Muscle of leg (tissue), 11 donors: ENCODE results near the gene NCCRP1. TPM values are rescaled to one million over a fixed set of nuclear protein-coding genes. Genes with fewer than 3 reads are reported as not detected.
"Not testable (repeated sequence)": the region's sequence is repeated elsewhere in the genome, so short reads cannot be mapped to it uniquely, and the experiment has no call there.

Source experiments
- DNase-seq: peaks from one replicate; pipeline ENCODE4 v3.0.0; 2013
- H3K27ac ChIP-seq: one replicate; pipeline ENCODE4 v1.5.1; 2013; ENCODE audit warnings: mild to moderate bottlenecking, low read length, control low read depth
- H3K27me3 ChIP-seq: one replicate; pipeline ENCODE4 v1.6.1; 2013; ENCODE audit warnings: low read length; ENCODE audit not compliant: control insufficient read depth, insufficient read depth
- H3K36me3 ChIP-seq: one replicate; pipeline ENCODE4 v1.6.1; 2013; ENCODE audit warnings: low read length; ENCODE audit not compliant: control insufficient read depth, insufficient read depth
- H3K4me1 ChIP-seq: one replicate; pipeline ENCODE4 v1.6.1; 2013; ENCODE audit warnings: low read length; ENCODE audit not compliant: control insufficient read depth, insufficient read depth
- H3K4me3 ChIP-seq: one replicate; pipeline ENCODE4 v1.5.1; 2013; ENCODE audit warnings: low read length, control low read depth
- H3K9me3 ChIP-seq: replicated peaks from 2 replicates; pipeline ENCODE4 v1.6.1; 2013; ENCODE audit warnings: low read depth, low read length; ENCODE audit not compliant: control insufficient read depth
- WGBS: methylation state at CpG from one replicate; pipeline ENCODE4 v1.1.5; 2013; ENCODE audit warnings: missing lambda C conversion rate; ENCODE audit not compliant: insufficient coverage; 5-methylcytosine and 5-hydroxymethylcytosine counted together
- polyA plus RNA-seq, 8 donors: library from polyadenylated mRNA; unstranded; fragments of 120-200 nt; gene quantifications; one replicate each; pipeline versions ENCODE4 v1.2.1 to v1.2.3, GENCODE V29; 2013; ENCODE audit warnings: inconsistent platforms in 1 of 8, low replicate concordance in 1 of 8; ENCODE audit not compliant: insufficient read length in 8 of 8, insufficient read depth in 1 of 8
- total RNA-seq: library from RNA; stranded (reverse); fragments of 120-200 nt; gene quantifications from one replicate; pipeline ENCODE4 v1.2.4, GENCODE V29; 2013

NCCRP1 gene
- total and polyA plus RNA-seq, 9 donors: 0.04 to 0.35 (median 0.16) TPM; not detected in 3

DNA sequence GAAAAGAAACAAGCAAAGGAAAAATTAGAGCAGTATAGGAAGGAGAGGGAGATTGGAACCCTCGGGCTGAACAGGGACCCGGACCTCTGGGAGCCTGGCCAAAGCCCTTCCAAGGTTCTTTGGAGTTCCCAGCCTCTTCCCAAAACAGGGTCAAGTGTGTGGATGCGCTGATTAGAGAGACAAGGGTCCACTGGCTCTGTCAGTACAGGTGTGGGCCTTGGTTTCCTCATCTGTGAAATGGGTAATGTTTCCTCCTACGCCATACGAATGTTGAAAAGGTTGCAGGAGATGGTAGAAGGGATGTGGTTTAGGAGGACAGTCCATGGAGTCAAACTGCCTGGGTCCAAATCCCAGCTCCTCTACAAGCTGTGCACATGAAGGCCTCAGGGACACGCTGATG, 9.4 kb downstream of the NCCRP1 start:
- 75% methylated on average over 4 of the region's 6 CpGs for WGBS
- H3K36me3 ChIP-seq: no peaks in the 10 kb centered on the region
- H3K4me1 ChIP-seq: no peaks in the 10 kb centered on the region
- no peak overlapping the region for H3K27ac ChIP-seq
- no peaks in the 10 kb centered on the region for H3K9me3 ChIP-seq
- H3K27me3 ChIP-seq: peaks cover 53% of the 10 kb centered on the region
- H3K4me3 ChIP-seq: no peak overlapping the region
- DNase-seq: no peak

DNA sequence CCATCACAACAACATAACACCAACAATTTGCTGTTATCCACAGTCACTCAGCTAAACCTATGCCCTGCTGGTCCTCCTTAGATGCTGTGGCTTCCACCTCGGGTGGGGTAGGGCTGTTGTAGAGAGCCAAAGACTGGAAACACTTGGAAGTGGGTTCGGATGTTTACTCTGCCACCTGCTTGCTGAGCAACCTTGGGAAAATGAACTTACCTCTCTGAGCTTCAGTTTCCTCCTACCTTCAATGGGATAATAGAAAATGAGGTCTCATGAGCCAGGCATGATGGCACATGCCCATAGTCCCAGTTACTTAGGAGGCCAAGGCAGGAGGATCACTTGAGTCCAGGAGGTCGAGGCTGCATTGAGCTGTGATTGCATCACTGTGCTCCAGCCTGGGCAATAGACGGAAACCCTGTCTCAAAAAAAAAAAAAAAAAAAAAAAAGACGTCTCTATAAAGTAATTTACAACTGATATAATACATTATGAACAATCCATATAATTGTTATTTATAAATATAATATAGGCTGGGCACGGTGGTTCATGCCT, 10.6 kb downstream of the NCCRP1 start:
- Histone ChIP-seq H3K4me1 (no peaks in the 10 kb centered on the region), H3K27ac (no peak overlapping the region), H3K9me3 (no peaks in the 10 kb centered on the region), H3K27me3 (peaks cover 44% of the 10 kb centered on the region), H3K4me3 (no peak overlapping the region), H3K36me3 (no peaks in the 10 kb centered on the region)
- DNase-seq: no peak
- no CpG with 5 or more reads among the region's 6 CpGs for WGBS

DNA sequence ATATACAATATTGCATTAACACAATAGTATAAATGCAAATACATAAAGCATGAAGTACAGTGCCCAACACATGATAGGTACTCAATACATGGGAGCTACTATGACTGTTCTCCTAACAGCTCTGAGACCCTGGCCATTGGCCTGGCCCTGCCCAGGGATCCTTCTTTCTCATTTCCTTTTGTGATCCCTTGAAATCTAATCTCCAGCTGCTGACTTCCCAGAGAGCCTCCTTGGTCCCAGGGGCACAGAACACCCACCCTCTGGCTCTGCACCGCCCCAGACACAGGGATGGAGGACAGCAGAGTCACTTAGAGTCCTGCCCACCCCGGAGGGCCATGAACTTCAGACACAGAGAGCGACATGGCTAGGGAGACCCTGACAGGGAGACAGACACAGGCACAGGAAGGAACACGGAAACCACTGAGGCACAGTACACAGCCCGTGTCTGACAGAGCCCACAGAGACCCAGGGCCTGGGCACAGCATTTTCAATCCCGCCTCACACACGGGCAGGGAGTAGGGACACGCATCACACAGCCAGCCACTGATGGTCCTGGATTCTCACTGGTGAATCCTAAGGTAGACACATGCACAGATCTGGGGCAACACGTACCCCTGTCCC, 11.5 kb downstream of the NCCRP1 start:
- WGBS: 63% methylated on average over 8 of the region's 9 CpGs
- H3K36me3 ChIP-seq: no peaks in the 10 kb centered on the region
- H3K27ac ChIP-seq: no peak overlapping the region
- H3K27me3 ChIP-seq: peaks cover 35% of the 10 kb centered on the region
- no peaks in the 10 kb centered on the region for H3K9me3 ChIP-seq
- H3K4me3 ChIP-seq: no peak overlapping the region
- H3K4me1 ChIP-seq: no peaks in the 10 kb centered on the region
- no peak for DNase-seq

DNA sequence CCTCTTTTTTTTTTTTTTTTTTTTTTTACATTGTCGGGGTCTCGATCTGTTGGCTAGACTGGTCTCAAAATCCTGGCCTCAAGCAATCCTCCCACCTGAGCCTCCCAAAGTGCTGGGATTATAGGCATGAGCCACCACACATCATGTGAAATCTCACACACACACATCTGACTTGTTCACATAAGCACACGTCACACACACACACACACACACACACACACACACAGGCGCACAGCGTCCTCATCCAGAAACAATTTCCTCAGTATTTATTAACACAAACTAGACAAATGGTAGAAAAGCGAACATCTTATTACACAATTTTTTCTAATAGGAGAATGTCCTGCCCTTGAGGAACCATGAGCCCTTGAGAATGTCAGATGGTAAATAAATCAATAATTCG, 12.4 kb downstream of the NCCRP1 start:
- Histone ChIP-seq H3K27me3 (peaks cover 26% of the 10 kb centered on the region), H3K4me3 (no peak overlapping the region), H3K36me3 (no peaks in the 10 kb centered on the region), H3K27ac (no peak overlapping the region), H3K4me1 (no peaks in the 10 kb centered on the region), H3K9me3 (no peaks in the 10 kb centered on the region)
- no peak for DNase-seq
- WGBS: 60% methylated on average over 1 of the region's 7 CpGs

GRCh38 chr19:39211731-39212374, 15.1 kb downstream of the NCCRP1 start:
- 63% methylated on average over 12 of the region's 13 CpGs for WGBS
- Histone ChIP-seq H3K27me3 (peaks cover 5% of the 10 kb centered on the region), H3K9me3 (no peaks in the 10 kb centered on the region), H3K4me1 (no peaks in the 10 kb centered on the region), H3K36me3 (no peaks in the 10 kb centered on the region), H3K4me3 (no peak overlapping the region), H3K27ac (no peak overlapping the region)
- DNase-seq: no peak

DNA sequence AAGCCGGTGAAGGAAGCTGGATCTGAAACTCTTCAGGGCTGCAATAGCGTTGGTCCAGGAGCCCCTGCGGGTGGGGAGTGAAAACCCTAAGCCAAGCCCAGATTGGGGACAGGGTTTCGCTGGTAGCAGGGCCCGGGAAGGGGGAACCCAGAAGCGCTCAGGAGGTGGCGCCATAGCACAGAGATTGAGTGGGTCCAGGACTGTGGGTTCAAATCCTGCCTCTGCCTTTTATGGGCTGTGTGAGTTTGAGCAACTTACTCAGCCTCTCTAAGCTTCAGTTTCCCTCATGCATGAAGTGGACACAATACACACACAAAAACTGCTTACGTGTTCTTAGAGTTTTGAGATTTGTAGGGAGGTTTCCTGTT, 15.6 kb downstream of the NCCRP1 start:
- Histone ChIP-seq H3K9me3 (no peaks in the 10 kb centered on the region), H3K4me3 (no peak overlapping the region), H3K36me3 (no peaks in the 10 kb centered on the region), H3K4me1 (no peaks in the 10 kb centered on the region), H3K27ac (no peak overlapping the region), H3K27me3 (no peaks in the 10 kb centered on the region)
- DNase-seq: no peak
- 6% methylated on average over 6 of the region's 8 CpGs for WGBS

DNA sequence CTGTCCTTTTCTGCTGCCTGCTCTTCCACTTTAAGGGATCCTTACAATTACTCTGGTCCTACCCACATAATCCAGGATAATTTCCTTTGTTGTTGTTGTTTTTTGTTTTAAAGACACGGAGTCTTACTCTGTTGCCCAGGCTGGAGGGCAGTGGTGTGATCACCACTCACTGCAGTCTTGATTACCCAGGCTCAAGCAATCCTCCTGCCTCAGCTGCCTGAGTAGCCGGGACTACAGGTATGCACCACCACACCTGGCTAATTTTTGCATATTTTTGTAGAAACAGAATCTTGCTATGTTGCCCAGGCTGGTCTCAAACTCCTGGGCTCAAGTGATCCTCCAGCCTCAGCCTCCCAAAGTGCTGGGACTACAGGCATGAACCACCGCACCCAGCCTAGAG, 18.6 kb downstream of the NCCRP1 start:
- not testable (repeated sequence) for H3K4me3 ChIP-seq, H3K27ac ChIP-seq, H3K9me3 ChIP-seq, DNase-seq, H3K36me3 ChIP-seq, H3K4me1 ChIP-seq, H3K27me3 ChIP-seq
- 100% methylated on average over 2 of the region's 3 CpGs for WGBS

DNA sequence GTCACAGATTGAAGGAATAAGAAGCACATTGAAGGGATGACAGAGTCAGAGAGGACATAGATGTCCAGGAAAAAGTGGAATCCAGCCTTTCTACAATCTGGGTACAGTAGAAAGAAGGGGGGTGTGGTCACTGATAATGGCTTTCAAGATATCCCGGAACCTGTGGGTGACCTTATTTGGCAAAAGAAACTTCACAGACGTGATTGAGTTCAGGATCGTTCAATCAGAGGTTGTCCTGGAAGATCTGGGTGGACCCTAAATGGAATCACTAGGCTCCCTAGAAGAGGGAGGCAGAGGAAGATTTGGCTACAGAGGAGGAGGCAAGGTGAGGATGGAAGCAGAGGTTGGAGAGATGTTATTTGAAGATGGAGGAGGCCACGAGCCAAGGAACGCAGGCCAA, 20.3 kb downstream of the NCCRP1 start:
- Histone ChIP-seq H3K4me1 (no peaks in the 10 kb centered on the region), H3K36me3 (no peaks in the 10 kb centered on the region), H3K4me3 (no peak overlapping the region), H3K27me3 (no peaks in the 10 kb centered on the region), H3K27ac (no peak overlapping the region), H3K9me3 (no peaks in the 10 kb centered on the region)
- no peak for DNase-seq
- 80% methylated on average over 5 of the region's 5 CpGs for WGBS

DNA sequence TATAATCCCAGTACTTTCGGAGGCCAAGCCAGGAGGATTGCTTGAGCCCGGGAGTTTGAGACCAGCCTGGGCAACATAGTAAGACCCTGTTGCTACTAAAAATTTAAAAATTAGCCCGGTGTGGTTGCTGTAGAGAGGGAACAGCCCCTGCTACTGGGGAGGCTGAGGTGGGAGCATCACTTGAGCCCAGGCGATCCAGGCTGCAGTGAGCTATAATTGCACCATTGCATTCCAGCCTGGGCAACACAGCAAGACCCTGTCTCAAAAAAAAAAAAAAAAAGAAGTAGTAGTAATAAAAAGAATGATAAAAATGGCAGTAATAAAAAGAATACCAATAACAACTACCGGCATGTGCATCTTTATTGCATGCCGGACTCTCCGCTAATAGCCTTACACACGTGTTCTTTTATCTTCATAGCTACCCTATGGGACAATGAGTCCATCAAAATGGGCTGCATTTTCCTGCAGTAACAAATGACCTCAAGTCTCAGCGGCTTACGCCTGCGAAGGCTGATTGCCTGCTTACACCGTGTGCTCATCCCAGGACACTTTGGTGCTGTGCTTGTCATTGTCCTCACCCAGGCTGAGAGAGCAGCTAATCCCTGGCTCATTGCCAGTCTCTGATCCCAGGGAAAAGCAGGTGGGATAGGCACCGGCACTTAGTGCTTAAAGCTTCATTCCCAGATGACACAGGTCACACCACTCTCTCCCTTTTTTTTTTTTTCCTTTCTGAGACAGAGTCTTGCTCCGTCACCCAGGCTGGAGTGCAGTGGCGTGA, 21.7 kb downstream of the NCCRP1 start:
- Histone ChIP-seq H3K36me3 (no peaks in the 10 kb centered on the region), H3K9me3 (no peaks in the 10 kb centered on the region), H3K27me3 (no peaks in the 10 kb centered on the region), H3K27ac (no peak overlapping the region), H3K4me3 (no peak overlapping the region), H3K4me1 (no peaks in the 10 kb centered on the region)
- 78% methylated on average over 13 of the region's 15 CpGs for WGBS
- DNase-seq: no peak

DNA sequence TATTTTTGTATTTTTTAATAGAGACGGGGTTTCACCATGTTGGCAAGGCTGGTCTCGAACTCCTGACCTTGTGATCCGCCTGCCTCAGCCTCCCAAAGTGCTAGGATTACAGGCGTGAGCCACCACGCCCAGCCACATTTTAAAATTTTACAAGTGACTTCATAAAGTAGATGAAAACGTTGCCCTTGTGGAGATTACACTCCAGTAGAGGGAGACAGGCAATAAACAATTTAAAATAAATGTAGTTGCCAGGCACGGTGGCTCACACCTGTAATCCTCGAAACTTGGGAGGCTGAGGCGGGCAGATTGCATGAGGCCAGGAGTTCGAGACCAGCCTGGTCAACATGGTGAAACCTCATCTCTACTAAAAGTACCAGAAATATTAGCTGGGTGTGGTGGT, 22.3 kb downstream of the NCCRP1 start:
- 80% methylated on average over 3 of the region's 10 CpGs for WGBS
- H3K4me1 ChIP-seq, H3K36me3 ChIP-seq, DNase-seq, H3K4me3 ChIP-seq, H3K9me3 ChIP-seq, H3K27ac ChIP-seq, H3K27me3 ChIP-seq: not testable (repeated sequence)
